HG03520 (cell line): ENCODE measurements around the gene RGS16.

Experiments used
- ATAC-seq: cut with Tn5 transposase; IDR thresholded peaks from one replicate; pipeline ENCODE4 v1.9.1; 2021; ENCODE audit warnings: mild to moderate bottlenecking, moderate library complexity; ENCODE audit not compliant: unreplicated experiment

RGS16 gene

GRCh38 chr1:182630586-182630985 lies 26.4 kb upstream of the RGS16 start:
- ATAC-seq = no peak

- peak; percentile 49 for ATAC-seq
Measured at GRCh38 chr1:182629499-182630096, 25.4 kb upstream of the RGS16 start.

DNA sequence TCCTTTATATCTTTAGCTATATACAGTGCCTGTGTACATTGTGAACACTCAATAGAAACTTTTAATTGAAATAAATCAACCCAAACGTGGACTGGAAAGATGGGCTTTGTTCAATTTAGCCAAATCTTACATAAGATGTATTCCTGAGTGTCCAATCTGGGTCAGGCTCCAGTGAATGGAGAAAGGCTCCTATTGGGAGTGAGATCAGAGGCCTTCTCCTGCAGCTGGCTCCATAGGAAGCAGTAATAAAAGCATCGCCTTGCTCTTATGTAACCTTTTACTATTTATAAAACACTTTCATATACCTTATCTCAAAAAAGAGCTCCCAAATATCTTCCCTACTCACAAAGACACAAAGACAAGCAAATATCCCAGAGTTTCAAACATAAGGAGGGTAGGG lies 24.9 kb upstream of the RGS16 start:
- ATAC-seq = no peak

DNA sequence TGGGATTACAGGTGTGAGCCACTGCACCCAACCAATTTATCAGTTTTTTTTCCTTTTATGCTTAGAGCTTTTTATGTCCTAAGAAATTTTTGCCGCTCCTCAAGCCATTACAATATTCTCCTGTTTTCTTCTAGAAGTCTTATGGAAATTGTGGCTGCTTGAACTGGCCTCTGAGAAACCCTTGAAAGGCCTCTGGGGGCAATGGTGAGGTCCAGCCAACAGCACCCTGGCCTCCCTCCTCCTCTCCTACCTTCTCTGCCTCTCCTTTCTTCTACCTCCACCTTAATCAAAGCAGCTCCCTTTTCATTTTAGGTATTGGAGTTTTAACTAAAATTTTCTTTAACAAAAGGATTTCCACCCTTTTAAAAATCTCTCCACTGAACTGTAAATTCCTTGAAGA lies 24.5 kb upstream of the RGS16 start:
- no peak for ATAC-seq

DNA sequence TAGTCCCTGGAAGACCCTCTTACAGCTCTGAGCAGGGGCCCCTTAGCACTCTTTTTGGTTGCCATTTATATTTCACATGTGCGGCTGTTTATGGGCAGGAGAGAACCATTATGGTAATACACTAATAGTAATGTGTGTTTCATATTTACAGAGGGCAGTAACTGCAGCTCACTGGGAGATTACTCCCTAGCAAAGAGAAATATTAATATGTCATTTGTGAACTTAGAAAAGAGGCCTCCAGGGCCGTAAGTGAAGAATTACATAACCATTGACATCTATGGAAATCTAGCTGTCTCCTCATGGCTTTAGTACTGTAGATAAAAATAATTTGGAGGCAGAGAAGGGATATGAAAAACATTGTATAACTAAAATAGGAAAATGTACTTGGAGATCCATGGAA lies 23.4 kb upstream of the RGS16 start:
- ATAC-seq = no peak

DNA sequence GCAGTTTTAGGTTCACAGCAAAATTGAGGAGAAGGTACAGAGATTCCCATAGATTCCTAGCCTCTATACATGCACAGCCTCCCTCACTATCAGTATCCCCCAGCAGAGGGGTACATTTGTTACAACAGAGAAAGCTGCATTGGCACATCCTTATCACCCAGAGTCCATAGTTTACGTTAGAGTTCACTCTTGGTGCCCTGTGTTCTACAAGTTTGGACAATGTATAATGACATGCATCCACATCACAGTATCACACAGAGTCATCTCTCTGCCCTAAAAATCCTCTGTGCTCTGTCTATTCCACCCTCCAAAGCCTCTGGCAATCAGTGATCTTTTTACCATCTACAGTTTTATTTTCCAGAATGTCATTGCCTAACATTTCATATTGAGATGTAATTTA lies 22.3 kb upstream of the RGS16 start:
- ATAC-seq = no peak

DNA sequence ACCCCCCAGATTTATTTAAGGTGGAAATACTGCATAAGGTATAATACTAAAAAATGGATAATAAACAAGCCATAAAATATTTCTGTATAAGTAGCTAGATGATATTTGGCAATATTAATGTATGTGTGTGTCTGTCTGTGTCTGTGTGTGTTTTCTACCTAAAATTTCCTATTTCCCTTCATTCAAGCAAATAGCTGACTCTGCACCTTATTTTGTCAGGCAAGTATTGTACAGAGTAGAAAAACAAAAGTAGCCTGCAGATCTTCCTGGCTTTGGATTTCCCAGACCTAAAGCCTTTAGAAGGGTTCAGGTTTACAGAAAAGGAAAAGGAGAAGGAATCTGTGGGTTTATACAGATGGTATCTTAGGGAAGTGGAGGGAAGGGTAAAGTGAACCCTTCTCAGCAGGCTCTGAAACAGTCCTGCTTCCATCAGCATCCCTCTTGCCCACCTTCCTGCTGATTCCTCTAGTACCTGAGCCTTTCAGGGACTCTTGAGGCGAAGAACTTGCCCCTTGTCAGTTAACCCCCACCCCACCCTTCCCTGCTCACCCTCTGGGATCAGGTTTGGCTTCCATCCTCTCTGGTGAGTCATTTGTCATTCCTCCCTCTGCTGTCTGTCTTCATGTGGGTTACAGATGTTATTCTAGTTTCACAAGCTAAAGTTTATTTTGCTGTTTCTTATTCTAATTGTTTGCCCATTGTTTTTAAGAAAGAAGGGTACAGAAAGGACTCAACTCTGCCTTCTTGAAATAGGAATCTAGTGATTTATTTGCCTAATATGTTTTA lies 21.7 kb upstream of the RGS16 start:
- ATAC-seq = no peak

DNA sequence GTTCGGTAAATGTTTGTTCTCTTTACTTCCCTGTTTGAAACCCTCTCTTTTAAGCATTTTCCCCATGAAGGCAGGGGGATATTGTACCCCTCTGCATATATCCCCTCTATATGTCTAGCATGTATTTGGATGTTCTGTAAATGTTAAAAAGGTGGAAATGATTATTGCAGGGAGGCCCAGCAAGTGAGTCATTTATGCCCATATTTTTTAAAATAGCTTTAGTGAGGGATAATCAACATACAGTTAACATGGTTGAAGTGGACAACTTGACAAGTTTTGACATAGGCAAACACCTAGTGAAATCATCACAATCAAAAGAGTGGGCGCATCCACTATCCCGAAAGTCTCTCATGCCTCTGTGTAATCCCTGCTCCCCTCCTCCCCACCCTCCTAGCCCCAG lies 20.8 kb upstream of the RGS16 start:
- ATAC-seq = no peak

GRCh38 chr1:182624577-182624976 lies 20.4 kb upstream of the RGS16 start:
- ATAC-seq = no peak

DNA sequence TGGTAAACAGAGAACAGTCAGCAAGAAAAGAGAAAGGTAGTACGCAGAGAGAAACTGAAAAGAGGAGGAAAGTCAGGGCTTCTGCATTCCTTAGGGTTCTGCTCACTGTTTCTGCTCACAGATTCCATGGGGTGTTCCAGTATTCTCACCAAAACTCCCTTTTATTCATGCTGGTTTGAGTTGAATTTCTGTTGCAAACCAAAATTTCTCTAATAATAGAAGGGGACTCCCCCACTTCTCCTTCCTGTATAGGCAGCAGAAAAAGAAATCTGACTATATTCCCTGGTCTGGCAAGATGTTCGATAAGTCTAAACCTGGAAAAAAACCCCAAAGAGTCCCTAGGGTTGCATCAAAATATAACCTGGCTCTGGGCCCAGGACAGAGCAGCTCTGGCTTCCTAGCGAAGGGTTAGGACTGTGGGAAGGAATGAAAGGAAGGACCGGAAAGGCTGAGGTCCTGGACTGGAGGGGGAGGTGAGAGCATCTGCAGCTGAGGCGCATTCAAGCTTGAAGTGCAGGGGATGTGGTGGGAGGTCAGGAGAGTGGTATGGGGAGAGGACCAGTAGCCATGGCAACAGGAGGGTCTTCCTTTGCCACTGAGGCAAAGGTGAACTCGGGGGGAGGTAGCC lies 18.8 kb upstream of the RGS16 start:
- ATAC-seq = peak; percentile 55

GRCh38 chr1:182621906-182622305 lies 17.7 kb upstream of the RGS16 start:
- no peak for ATAC-seq

DNA sequence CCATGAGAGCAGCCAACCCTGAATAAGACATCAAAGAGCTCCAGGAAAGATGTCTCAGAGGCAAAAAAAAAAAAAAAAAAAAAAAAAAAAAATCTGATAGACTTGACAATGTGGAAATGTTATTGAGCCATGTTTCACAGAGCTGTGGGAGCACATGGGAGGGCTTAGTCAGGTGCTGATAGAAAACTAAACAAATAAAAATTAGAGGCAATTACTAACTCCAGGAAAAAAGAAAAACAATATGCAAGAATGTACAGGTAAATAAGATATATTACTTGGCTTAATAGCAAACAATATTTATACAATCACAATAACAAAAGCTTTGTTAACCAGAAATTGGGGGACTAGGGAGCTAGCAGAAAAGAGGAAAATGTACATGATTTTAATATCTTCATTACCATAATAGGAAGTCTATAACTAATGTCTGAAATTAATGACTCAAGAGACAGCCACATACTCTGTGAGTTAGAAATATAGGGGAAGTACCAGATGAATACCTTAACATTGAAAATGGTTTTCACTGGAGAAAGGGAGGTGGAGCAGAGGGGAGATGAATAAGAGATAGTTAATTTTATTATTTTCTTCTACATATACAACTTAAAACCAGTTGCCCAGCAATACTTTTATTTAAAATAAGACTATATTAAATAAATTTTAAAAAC lies 16.9 kb upstream of the RGS16 start:
- ATAC-seq = no peak

- ATAC-seq = no peak
Measured at GRCh38 chr1:182617734-182618351, 13.7 kb upstream of the RGS16 start.

DNA sequence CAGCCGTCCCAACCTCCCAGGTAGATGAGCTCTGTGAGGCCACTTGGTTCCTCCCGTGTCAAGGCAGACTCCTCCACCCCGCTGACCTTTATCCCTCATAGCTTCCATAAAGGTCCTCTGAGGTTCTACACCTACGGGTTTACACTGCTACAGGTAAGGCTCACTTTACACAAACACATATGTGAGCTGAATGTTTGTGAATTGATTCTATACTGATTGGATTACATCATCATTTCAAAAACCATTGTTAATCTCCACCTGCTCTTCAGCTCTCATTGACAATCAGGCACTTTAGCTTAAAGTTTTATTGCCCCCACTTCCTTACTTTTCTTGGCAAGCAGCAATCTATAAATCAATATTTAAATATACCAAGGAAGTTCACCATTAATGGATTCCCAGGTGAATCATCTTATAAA lies 12.8 kb upstream of the RGS16 start:
- no peak for ATAC-seq

DNA sequence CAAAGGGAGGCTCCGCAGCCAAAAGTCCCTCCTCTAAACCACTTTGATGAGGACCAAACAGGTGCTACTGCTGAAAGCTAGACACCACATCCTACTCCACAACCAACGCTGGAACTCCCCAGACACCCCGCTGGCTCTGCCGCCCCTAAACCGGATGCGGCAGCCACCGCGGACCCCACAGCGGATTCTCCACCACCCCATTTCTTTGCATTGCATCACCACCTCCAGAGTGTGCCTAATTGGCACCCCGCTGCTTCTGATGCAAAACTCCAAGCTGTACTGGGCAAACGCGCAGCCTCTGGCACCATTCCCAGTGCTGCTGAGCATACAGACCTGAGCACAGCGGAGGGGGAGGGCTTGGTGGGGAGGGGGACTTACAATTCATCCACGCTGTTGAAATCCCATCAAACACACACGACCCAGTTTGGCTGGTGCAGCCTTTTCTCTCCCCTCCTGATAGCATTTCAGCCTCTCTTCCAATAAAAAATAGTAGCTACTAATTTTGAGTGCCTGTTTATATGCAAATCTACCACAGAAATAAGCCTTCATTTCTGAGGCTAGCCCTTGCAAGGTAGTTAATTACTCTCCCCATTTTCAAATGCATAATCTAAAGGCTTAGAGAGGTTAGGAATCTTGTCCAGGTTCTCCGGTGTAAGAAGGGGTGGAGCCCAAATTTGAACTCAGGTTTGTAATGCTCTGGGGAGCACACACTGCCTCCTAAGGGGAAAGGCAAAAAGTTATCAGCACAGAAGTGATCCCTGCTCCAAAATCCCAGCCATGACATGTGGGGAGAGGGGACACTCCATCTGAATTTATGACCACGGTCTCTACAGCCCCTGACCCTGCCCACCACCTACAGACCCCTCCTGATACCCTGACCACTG lies 12.2 kb upstream of the RGS16 start:
- peak; percentile 69 for ATAC-seq

DNA sequence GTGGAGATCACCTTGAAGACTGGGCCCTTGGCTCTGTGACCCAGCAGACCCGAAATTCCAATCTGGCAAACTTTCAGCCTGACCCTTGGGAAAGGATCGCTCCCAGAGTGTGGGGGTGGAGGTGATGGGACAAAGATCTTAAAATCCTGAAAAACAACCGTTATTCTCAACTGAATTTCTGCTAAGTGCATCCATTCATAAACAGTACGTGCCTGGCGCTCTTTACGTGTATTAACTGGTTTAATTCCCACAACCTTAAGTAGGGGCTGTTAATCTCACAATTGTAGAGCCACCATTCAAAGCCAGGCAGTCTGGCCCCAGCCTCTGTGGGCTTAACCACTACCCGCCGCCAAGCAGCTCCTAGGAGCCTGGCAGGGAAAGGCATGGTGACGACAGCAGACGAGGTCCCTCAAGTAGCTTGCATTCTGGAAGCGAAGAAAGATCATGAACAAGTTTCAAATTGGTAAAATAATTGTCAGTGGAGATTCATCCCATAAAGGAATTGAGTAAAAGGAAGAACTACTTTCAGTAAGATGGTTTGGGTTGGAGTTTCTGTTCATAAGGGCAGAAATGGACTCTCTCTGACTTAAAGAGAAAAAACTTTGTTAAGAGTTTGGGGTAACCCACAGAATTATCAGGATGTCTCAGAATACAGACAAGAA lies 11.4 kb upstream of the RGS16 start:
- peak; percentile 19 for ATAC-seq

GRCh38 chr1:182614796-182615454 lies 10.7 kb upstream of the RGS16 start:
- ATAC-seq = peak; percentile 39

DNA sequence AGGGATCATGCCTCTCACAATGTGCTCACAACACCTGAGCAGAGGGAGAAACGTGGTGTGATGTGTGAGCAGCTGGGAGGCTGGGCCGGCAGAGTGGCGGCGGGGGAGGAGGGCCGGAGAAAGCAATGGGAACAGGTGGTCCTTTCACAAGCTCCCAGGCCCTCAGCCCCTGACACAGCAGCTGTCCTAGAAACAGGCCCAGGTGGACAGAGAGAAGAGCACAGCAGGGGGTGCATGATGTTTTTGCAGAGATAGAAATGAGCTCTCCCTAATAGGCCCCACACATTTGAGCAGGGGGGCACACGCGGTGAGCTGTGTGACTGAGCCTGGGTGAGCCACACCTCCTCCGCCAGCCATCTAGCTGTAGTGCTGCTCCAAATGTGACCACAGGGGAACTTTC lies 7.6 kb upstream of the RGS16 start:
- ATAC-seq = no peak

- no peak for ATAC-seq
Measured at GRCh38 chr1:182611326-182611725, 7.1 kb upstream of the RGS16 start.
